HepG2 (cell line): ENCODE results near the gene KRTCAP3. TPM values are rescaled to one million over a fixed set of nuclear protein-coding genes. Genes with fewer than 3 reads are reported as not detected.

Experiments used
- ARNT ChIP-seq: fragments of 450-650 bp; IDR thresholded peaks from 2 replicates; pipeline ENCODE4 v1.6.1; 2017
- CENPX ChIP-seq: sonication (generic); formaldehyde crosslinking; IDR thresholded peaks from 2 replicates; pipeline ENCODE4 v1.9.0; 2021; ENCODE audit warnings: mild to moderate bottlenecking, missing genetic modification reagents, moderate library complexity
- CHD2 ChIP-seq: IDR thresholded peaks from 2 replicates; pipeline ENCODE4 v1.6.1; 2011; ENCODE audit warnings: low read depth, low read length, improper control_type of control experiment
- HMG20B ChIP-seq: conservative IDR thresholded peaks from 2 replicates; pipeline ENCODE4 v1.6.1; 2016; ENCODE audit warnings: missing genetic modification reagents, missing compliant biosample characterization
- HOXD1 ChIP-seq: sonication (generic); formaldehyde crosslinking; IDR thresholded peaks from 2 replicates; pipeline ENCODE4 v1.5.0; 2020; ENCODE audit warnings: missing genetic modification reagents
- ISL2 ChIP-seq: sonication (generic); formaldehyde crosslinking; IDR thresholded peaks from 2 replicates; pipeline ENCODE4 v1.5.0; 2020; ENCODE audit warnings: missing genetic modification reagents
- JDP2 ChIP-seq: sonication (generic); formaldehyde crosslinking; IDR thresholded peaks from 2 replicates; pipeline ENCODE4 v1.8.1; 2022; ENCODE audit warnings: missing genetic modification reagents, borderline replicate concordance
- KLF15 ChIP-seq: sonication (generic); formaldehyde crosslinking; IDR thresholded peaks from 2 replicates; pipeline ENCODE4 v1.8.1; 2023; ENCODE audit warnings: borderline replicate concordance, mild to moderate bottlenecking, inconsistent platforms, missing genetic modification reagents, mixed read lengths
- MTA1 ChIP-seq: sonication (generic); formaldehyde crosslinking; IDR thresholded peaks from 2 replicates; pipeline ENCODE4 v1.4.0; 2020; ENCODE audit warnings: missing genetic modification reagents, mild to moderate bottlenecking, borderline replicate concordance
- NFYB ChIP-seq: sonication (generic); formaldehyde crosslinking; IDR thresholded peaks from 2 replicates; pipeline ENCODE4 v1.4.0; 2020; ENCODE audit warnings: missing genetic modification reagents
- RBAK ChIP-seq: sonication (generic); formaldehyde crosslinking; IDR thresholded peaks from 2 replicates; pipeline ENCODE4 v1.5.1; 2020; ENCODE audit warnings: mild to moderate bottlenecking, missing genetic modification reagents
- SP5 ChIP-seq: IDR thresholded peaks from 2 replicates; pipeline ENCODE4 v1.6.1; 2016; ENCODE audit warnings: low read depth, borderline replicate concordance
- TAF15 ChIP-seq: fragments of 200-400 bp; formaldehyde crosslinking; IDR thresholded peaks from one replicate; pipeline ENCODE4 v1.6.1; 2018; ENCODE audit warnings: mild to moderate bottlenecking, low read depth, low read length; ENCODE audit not compliant: poor library complexity, severe bottlenecking
- YY1 ChIP-seq: IDR thresholded peaks from 2 replicates; pipeline ENCODE4 v1.6.1; 2011; ENCODE audit warnings: low read length, low read depth, moderate library complexity, mild to moderate bottlenecking; ENCODE audit not compliant: insufficient read depth, insufficient replicate concordance
- ZC3H13 ChIP-seq: sonication (generic); formaldehyde crosslinking; IDR thresholded peaks from 2 replicates; pipeline ENCODE4 v1.8.1; 2023; ENCODE audit warnings: mild to moderate bottlenecking, missing genetic modification reagents, moderate library complexity
- ZFP36L2 ChIP-seq: sonication (generic); formaldehyde crosslinking; IDR thresholded peaks from 2 replicates; pipeline ENCODE4 v1.4.0; 2020; ENCODE audit warnings: missing genetic modification reagents
- ZIK1 ChIP-seq: sonication (generic); formaldehyde crosslinking; IDR thresholded peaks from 2 replicates; pipeline ENCODE4 v1.5.0; 2020; ENCODE audit warnings: mild to moderate bottlenecking, low read depth, missing genetic modification reagents, borderline replicate concordance
- ZNF124 ChIP-seq: sonication (generic); formaldehyde crosslinking; IDR thresholded peaks from 2 replicates; pipeline ENCODE4 v1.4.0; 2020; ENCODE audit warnings: missing genetic modification reagents
- ZNF569 ChIP-seq: sonication (generic); formaldehyde crosslinking; IDR thresholded peaks from 2 replicates; pipeline ENCODE4 v1.5.0; 2020; ENCODE audit warnings: mild to moderate bottlenecking, missing genetic modification reagents, moderate library complexity, borderline replicate concordance
- ZNF674 ChIP-seq: sonication (generic); formaldehyde crosslinking; IDR thresholded peaks from 2 replicates; pipeline ENCODE4 v1.5.0; 2020; ENCODE audit warnings: low read depth, mild to moderate bottlenecking, missing genetic modification reagents
- ZNF703 ChIP-seq: sonication (generic); formaldehyde crosslinking; IDR thresholded peaks from 2 replicates; pipeline ENCODE4 v1.5.1; 2020; ENCODE audit warnings: missing genetic modification reagents, mild to moderate bottlenecking, moderate library complexity, borderline replicate concordance
- ZNF772 ChIP-seq: sonication (generic); formaldehyde crosslinking; IDR thresholded peaks from 2 replicates; pipeline ENCODE4 v1.5.0; 2020; ENCODE audit warnings: mild to moderate bottlenecking, missing genetic modification reagents
- polyA plus RNA-seq, 8 experiments: library from polyadenylated mRNA; depleted of rRNA in 3 of 8; stranded (reverse) in 7 of 8; unstranded in 1 of 8; fragments of >200 nt; fragmentation: Illumina TruSeq in 4 of 8; extraction: Trizol in 4 of 8; gene quantifications; 2 replicates each; pipeline versions ENCODE4 v1.2.1 to v1.2.3, GENCODE V29; 2011 to 2016; ENCODE audit warnings: low read depth in 4 of 8, missing spikeins in 1 of 8, mixed read lengths in 1 of 8; ENCODE audit not compliant: insufficient read depth in 1 of 8
- total RNA-seq, 5 experiments: library from RNA; depleted of rRNA; stranded (reverse); fragments of >200 nt; fragmentation: Illumina TruSeq; extraction: Trizol; gene quantifications; 2 replicates each; pipeline ENCODE4 v1.2.3, GENCODE V29; 2016; ENCODE audit warnings: low read depth in 1 of 5
- TF ChIP-seq, protein P1 (sequence below): sonication (generic); formaldehyde crosslinking; IDR thresholded peaks from 2 replicates; pipeline ENCODE4 v1.4.0; 2020; ENCODE audit warnings: missing genetic modification reagents
- TF ChIP-seq, protein P2 (sequence below): sonication (generic); formaldehyde crosslinking; IDR thresholded peaks from 2 replicates; pipeline ENCODE4 v1.8.0; 2022; ENCODE audit warnings: mild to moderate bottlenecking, missing genetic modification reagents, moderate library complexity
- TF ChIP-seq, protein P3 (sequence below): sonication (generic); formaldehyde crosslinking; IDR thresholded peaks from 2 replicates; pipeline ENCODE4 v1.5.1; 2020; ENCODE audit warnings: mild to moderate bottlenecking, missing genetic modification reagents, borderline replicate concordance
- TF ChIP-seq, protein P4 (sequence below): sonication (generic); formaldehyde crosslinking; IDR thresholded peaks from 2 replicates; pipeline ENCODE4 v1.4.0; 2020; ENCODE audit warnings: mild to moderate bottlenecking, missing genetic modification reagents, borderline replicate concordance

Gene KRTCAP3
- total and polyA plus RNA-seq, 2 of the 13 experiments (the other 11 are each of a cell fraction or from before 2014, with no cell fraction given), result 2.1 to 4.5 TPM

DNA sequence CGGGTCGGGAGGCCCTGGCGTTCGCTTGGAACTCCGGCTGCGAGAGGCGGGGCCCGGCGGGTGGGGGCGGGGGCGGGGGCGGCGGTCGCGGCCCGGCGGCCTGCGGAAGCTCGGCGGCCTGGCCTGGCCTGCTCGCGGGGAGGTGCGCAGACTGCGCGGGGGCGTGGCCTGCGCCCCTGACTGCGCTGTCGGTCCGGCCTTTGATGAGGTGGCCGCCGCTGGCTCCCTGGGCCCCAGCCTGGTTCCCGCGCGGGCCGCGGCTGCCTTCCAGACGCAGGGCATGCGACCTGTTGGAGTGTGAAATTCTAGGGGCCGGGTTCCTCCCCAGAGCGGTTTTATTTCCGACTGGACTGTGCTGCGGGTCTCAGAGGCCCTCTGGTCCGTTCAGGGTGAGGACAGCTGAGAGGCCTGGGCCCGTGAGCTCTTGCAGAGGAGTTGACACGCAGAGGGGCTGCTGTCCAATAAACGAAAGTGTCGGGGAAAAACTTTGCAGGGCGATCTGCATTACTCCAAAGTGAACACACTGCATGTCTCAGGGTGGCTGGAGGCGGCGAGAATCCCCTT is 13.1 kb upstream of the KRTCAP3 start (continued):
- TF ChIP-seq ZNF569 (no peak), CHD2 (no peak), HOXD1 (CRISPR knock-in tag) (peak; percentile 84), ZNF703 (CRISPR knock-in tag) (no peak), JDP2 (CRISPR knock-in tag) (no peak; the same call in 1 of the 2 replicates), TAF15 (peak; percentile 10), ZC3H13 (CRISPR knock-in tag) (no peak), YY1 (peak; percentile 67), CENPX (CRISPR knock-in tag) (no peak), RBAK (CRISPR knock-in tag) (no peak), ARNT (no peak), ZIK1 (CRISPR knock-in tag) (0 out of 2 replicates have a peak, but pooled peaks have one; percentile 17), ISL2 (CRISPR knock-in tag) (peak; percentile 22; the same call in 1 of the 2 replicates), ZFP36L2 (no peak), HMG20B (CRISPR knock-in tag) (no peak), ZNF124 (no peak), NFYB (no peak), KLF15 (CRISPR knock-in tag) (no peak; the same call in 1 of the 2 replicates), MTA1 (CRISPR knock-in tag) (peak; percentile 56; the same call in 1 of the 2 replicates), ZNF772 (CRISPR knock-in tag) (peak; percentile 27; the same call in 1 of the 2 replicates), ZNF674 (CRISPR knock-in tag) (no peak), SP5 (peak; percentile 61; the same call in 1 of the 2 replicates)
- TF ChIP-seq, protein P1, sequence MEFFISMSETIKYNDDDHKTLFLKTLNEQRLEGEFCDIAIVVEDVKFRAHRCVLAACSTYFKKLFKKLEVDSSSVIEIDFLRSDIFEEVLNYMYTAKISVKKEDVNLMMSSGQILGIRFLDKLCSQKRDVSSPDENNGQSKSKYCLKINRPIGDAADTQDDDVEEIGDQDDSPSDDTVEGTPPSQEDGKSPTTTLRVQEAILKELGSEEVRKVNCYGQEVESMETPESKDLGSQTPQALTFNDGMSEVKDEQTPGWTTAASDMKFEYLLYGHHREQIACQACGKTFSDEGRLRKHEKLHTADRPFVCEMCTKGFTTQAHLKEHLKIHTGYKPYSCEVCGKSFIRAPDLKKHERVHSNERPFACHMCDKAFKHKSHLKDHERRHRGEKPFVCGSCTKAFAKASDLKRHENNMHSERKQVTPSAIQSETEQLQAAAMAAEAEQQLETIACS (CRISPR knock-in tag), result peak; percentile 48; the same call in 1 of the 2 replicates
- TF ChIP-seq, protein P2, sequence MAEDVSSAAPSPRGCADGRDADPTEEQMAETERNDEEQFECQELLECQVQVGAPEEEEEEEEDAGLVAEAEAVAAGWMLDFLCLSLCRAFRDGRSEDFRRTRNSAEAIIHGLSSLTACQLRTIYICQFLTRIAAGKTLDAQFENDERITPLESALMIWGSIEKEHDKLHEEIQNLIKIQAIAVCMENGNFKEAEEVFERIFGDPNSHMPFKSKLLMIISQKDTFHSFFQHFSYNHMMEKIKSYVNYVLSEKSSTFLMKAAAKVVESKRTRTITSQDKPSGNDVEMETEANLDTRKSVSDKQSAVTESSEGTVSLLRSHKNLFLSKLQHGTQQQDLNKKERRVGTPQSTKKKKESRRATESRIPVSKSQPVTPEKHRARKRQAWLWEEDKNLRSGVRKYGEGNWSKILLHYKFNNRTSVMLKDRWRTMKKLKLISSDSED (CRISPR knock-in tag), result no peak
- TF ChIP-seq, protein P3, sequence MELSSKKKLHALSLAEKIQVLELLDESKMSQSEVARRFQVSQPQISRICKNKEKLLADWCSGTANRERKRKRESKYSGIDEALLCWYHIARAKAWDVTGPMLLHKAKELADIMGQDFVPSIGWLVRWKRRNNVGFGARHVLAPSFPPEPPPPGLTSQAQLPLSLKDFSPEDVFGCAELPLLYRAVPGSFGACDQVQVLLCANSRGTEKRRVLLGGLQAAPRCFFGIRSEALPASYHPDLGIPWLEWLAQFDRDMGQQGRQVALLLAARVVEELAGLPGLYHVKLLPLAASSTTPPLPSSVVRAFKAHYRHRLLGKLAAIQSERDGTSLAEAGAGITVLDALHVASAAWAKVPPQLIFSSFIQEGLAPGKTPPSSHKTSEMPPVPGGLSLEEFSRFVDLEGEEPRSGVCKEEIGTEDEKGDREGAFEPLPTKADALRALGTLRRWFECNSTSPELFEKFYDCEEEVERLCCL (CRISPR knock-in tag), result no peak
- TF ChIP-seq, protein P4, sequence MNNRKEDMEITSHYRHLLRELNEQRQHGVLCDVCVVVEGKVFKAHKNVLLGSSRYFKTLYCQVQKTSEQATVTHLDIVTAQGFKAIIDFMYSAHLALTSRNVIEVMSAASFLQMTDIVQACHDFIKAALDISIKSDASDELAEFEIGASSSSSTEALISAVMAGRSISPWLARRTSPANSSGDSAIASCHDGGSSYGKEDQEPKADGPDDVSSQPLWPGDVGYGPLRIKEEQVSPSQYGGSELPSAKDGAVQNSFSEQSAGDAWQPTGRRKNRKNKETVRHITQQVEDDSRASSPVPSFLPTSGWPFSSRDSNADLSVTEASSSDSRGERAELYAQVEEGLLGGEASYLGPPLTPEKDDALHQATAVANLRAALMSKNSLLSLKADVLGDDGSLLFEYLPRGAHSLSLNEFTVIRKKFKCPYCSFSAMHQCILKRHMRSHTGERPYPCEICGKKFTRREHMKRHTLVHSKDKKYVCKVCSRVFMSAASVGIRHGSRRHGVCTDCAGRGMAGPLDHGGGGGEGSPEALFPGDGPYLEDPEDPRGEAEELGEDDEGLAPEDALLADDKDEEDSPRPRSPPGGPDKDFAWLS (CRISPR knock-in tag), result 0 out of 2 replicates have a peak, but pooled peaks have one; percentile 52
